HCT116 (cell line): ENCODE data around the gene MED26. TPM values are rescaled to one million over a fixed set of nuclear protein-coding genes. Genes with fewer than 3 reads are reported as not detected.

Experiments
- ATAC-seq: fragments of 200-7000 bp; cut with Tn5 transposase; 2 replicates; pipeline ENCODE4 v1.9.1; 2020; ENCODE audit warnings: mild to moderate bottlenecking, moderate library complexity
- BruUV-seq: library from RNA; stranded (reverse); fragments of 400-500 nt; replicated peaks from 2 replicates; lab custom pipeline; 2021; lab: Mats Ljungman, UMichigan
- CTCF ChIA-PET: fragments of 300-600 bp; sonication (Branson Sonifier 250); formaldehyde crosslinking; loops from one replicate; lab custom pipeline; 2021; ENCODE audit warnings: antibody characterized with exemption; lab: Charles Lee
- POLR2A ChIA-PET: fragments of 300-600, 350-600 bp; sonication (Branson Sonifier 250); formaldehyde crosslinking; loops from one replicate; lab custom pipeline; 2021; ENCODE audit warnings: antibody characterized with exemption; lab: Charles Lee
- RAD21 ChIA-PET, 2 experiments: fragments of 300-600 bp; sonication (Branson Sonifier 250); formaldehyde crosslinking; loops; one replicate each; lab custom pipeline; 2023; ENCODE audit warnings: low total read pairs in 2 of 2; ENCODE audit not compliant: uncharacterized antibody in 2 of 2, unreplicated experiment in 2 of 2, low non-redundant PET in 1 of 2; lab: Charles Lee
- DNase-seq: peaks from one replicate; pipeline ENCODE4 v3.0.0-alpha.2; 2010; ENCODE audit warnings: low read depth, low spot score
- H2AFZ ChIP-seq: fragments of 200-600 bp; shearing (Covaris generic), sonication (generic); 2 replicates; pipeline ENCODE4 v1.6.1; 2017; ENCODE audit warnings: low read depth, mixed run types, mixed read lengths, antibody characterized with exemption, low read length; ENCODE audit not compliant: poor library complexity, severe bottlenecking
- H3K27ac ChIP-seq: 2 replicates; pipeline ENCODE4 v1.5.1; 2012; ENCODE audit warnings: low read depth, low read length
- H3K27me3 ChIP-seq: fragments of 200-600 bp; sonication (generic); 2 replicates; pipeline ENCODE4 v1.6.1; 2016; ENCODE audit warnings: mixed run types, low read length, mixed read lengths; ENCODE audit not compliant: insufficient read depth
- H3K36me3 ChIP-seq, 2 experiments: fragments of 200-500 bp in 1 of 2; fragments of 200-600 bp in 1 of 2; sonication (Bioruptor generic) in 1 of 2; sonication (generic) in 1 of 2; 2 replicates each; pipeline versions ENCODE4 v1.5.1 to v1.6.1; 2014 to 2016; ENCODE audit warnings: low read length in 2 of 2, inconsistent platforms in 1 of 2, mixed read lengths in 1 of 2, mixed run types in 1 of 2; ENCODE audit not compliant: insufficient read depth in 2 of 2, control insufficient read depth in 1 of 2
- H3K4me1 ChIP-seq, 2 experiments: fragments of 200-600 bp in 1 of 2; sonication (generic) in 1 of 2; 2 replicates each; pipeline versions ENCODE4 v1.5.1 to v1.6.1; 2012 to 2017; ENCODE audit warnings: low read length in 2 of 2, inconsistent platforms in 1 of 2, mild to moderate bottlenecking in 1 of 2, mixed read lengths in 1 of 2, mixed run types in 1 of 2, moderate library complexity in 1 of 2; ENCODE audit not compliant: insufficient read depth in 2 of 2, control insufficient read depth in 1 of 2
- H3K4me2 ChIP-seq: fragments of 200-600 bp; sonication (generic); 2 replicates; pipeline ENCODE4 v1.6.1; 2017; ENCODE audit warnings: mixed run types, low read length, mixed read lengths
- H3K4me3 ChIP-seq, 2 experiments: fragments of 200-600 bp in 1 of 2; sonication (generic) in 1 of 2; replicated peaks in 1 of 2; 2 replicates each; pipeline ENCODE4 v1.5.1; 2011 to 2016; ENCODE audit warnings: low read length in 2 of 2, control low read depth in 1 of 2, low read depth in 1 of 2, mild to moderate bottlenecking in 1 of 2, mixed read lengths in 1 of 2, mixed run types in 1 of 2
- H3K79me2 ChIP-seq: fragments of 200-600 bp; sonication (generic); 2 replicates; pipeline ENCODE4 v1.6.1; 2017; ENCODE audit warnings: mild to moderate bottlenecking, mixed run types, low read length, moderate library complexity, mixed read lengths; ENCODE audit not compliant: insufficient read depth
- H3K9ac ChIP-seq: fragments of 200-600 bp; sonication (generic); 2 replicates; pipeline ENCODE4 v1.6.1; 2016; ENCODE audit warnings: low read length, mixed read lengths
- H3K9me2 ChIP-seq: fragments of 200-600 bp; sonication (generic), shearing (Covaris generic); 2 replicates; pipeline ENCODE4 v1.6.1; 2017; ENCODE audit warnings: mixed run types, mild to moderate bottlenecking, moderate library complexity; ENCODE audit not compliant: insufficient read depth
- H3K9me3 ChIP-seq, 2 experiments: fragments of 200-500 bp in 1 of 2; fragments of 200-600 bp in 1 of 2; sonication (Bioruptor generic) in 1 of 2; sonication (generic) in 1 of 2; 2 replicates each; pipeline ENCODE4 v1.6.1; 2014 to 2017; ENCODE audit warnings: low read length in 2 of 2, mixed read lengths in 2 of 2, inconsistent platforms in 1 of 2, low read depth in 1 of 2, mild to moderate bottlenecking in 1 of 2, mixed run types in 1 of 2, moderate library complexity in 1 of 2; ENCODE audit not compliant: control insufficient read depth in 1 of 2, insufficient read depth in 1 of 2
- H4K20me1 ChIP-seq: fragments of 200-600 bp; sonication (generic), shearing (Covaris generic); 2 replicates; pipeline ENCODE4 v1.6.1; 2017; ENCODE audit warnings: mixed run types, mild to moderate bottlenecking, moderate library complexity; ENCODE audit not compliant: insufficient read depth
- CBX3 ChIP-seq: IDR thresholded peaks from 2 replicates; pipeline ENCODE4 v1.6.1; 2012; ENCODE audit warnings: low read depth
- CEBPB ChIP-seq: IDR thresholded peaks from 2 replicates; pipeline ENCODE4 v1.6.1; 2012; ENCODE audit warnings: low read depth
- EGR1 ChIP-seq: IDR thresholded peaks from 2 replicates; pipeline ENCODE4 v1.6.1; 2012; ENCODE audit warnings: low read depth
- EZH2 ChIP-seq: fragments of 200-600 bp; sonication (generic); IDR thresholded peaks from 2 replicates; pipeline ENCODE4 v1.6.1; 2017; ENCODE audit warnings: antibody characterized with exemption, mixed run types
- EZH2phosphoT487 ChIP-seq: fragments of 200-600 bp; IDR thresholded peaks from 2 replicates; pipeline ENCODE4 v1.6.1; 2018; ENCODE audit warnings: antibody characterized with exemption, borderline replicate concordance
- JUND ChIP-seq: IDR thresholded peaks from 2 replicates; pipeline ENCODE4 v1.6.1; 2012
- POLR2A ChIP-seq: IDR thresholded peaks from 2 replicates; pipeline ENCODE4 v1.7.0; 2011; ENCODE audit warnings: borderline replicate concordance; ENCODE audit not compliant: insufficient read depth, insufficient read length; ENCODE audit errors: extremely low read depth
- POLR2AphosphoS5 ChIP-seq: IDR thresholded peaks from 2 replicates; pipeline ENCODE4 v1.6.1; 2011; ENCODE audit warnings: mild to moderate bottlenecking, low read depth, low read length, moderate library complexity
- RAD21 ChIP-seq: IDR thresholded peaks from 2 replicates; pipeline ENCODE4 v1.6.1; 2012; ENCODE audit warnings: low read depth, mild to moderate bottlenecking
- SIN3A ChIP-seq: IDR thresholded peaks from 2 replicates; pipeline ENCODE4 v1.6.1; 2012; ENCODE audit warnings: low read depth
- SRF ChIP-seq: IDR thresholded peaks from 2 replicates; pipeline ENCODE4 v1.6.1; 2012; ENCODE audit warnings: low read depth
- TCF7L2 ChIP-seq: IDR thresholded peaks from 2 replicates; pipeline ENCODE4 v1.7.0; 2011; ENCODE audit warnings: borderline replicate concordance, inconsistent platforms; ENCODE audit not compliant: insufficient read depth, insufficient read length; ENCODE audit errors: extremely low read depth
- YY1 ChIP-seq: IDR thresholded peaks from 2 replicates; pipeline ENCODE4 v1.6.1; 2011; ENCODE audit warnings: low read length, low read depth, moderate library complexity, mild to moderate bottlenecking; ENCODE audit not compliant: insufficient replicate concordance; ENCODE audit errors: extremely low read depth
- ZFX ChIP-seq: fragments of 450-650 bp; IDR thresholded peaks from 2 replicates; pipeline ENCODE4 v1.6.1; 2017
- ZNF274 ChIP-seq: fragments of 200-500 bp; sonication (Bioruptor generic); IDR thresholded peaks from 2 replicates; pipeline ENCODE4 v1.6.1; 2014; ENCODE audit warnings: mild to moderate bottlenecking, low read depth, low read length, inconsistent platforms
- intact Hi-C: fragments of 100-400 bp; cut with micrococcal nuclease; formaldehyde crosslinking; loops from 2 replicates; pipeline ENCODE4 v1.10.0; 2022
- total RNA-seq: library from RNA; stranded (reverse); gene quantifications from one replicate; pipeline ENCODE4 v1.2.1, GENCODE V29; 2021; ENCODE audit not compliant: unreplicated experiment
- TF ChIP-seq, protein P1 (sequence below): IDR thresholded peaks from 2 replicates; pipeline ENCODE4 v1.6.1; 2012
- TF ChIP-seq, protein P2 (sequence below): IDR thresholded peaks from 2 replicates; pipeline ENCODE4 v1.6.1; 2011; ENCODE audit warnings: mild to moderate bottlenecking, low read length, moderate library complexity; ENCODE audit not compliant: insufficient replicate concordance; ENCODE audit errors: extremely low read depth
- TF ChIP-seq, protein P3 (sequence below): IDR thresholded peaks from 2 replicates; pipeline ENCODE4 v1.6.1; 2012
- TF ChIP-seq, protein P4 (sequence below): IDR thresholded peaks from 2 replicates; pipeline ENCODE4 v1.6.1; 2012; ENCODE audit warnings: low read depth
- TF ChIP-seq, protein P5 (sequence below), 3 experiments: fragments of 200-600 bp in 1 of 3; sonication (generic) in 1 of 3; IDR thresholded peaks in 2 of 3; conservative IDR thresholded peaks in 1 of 3; 2 replicates each; pipeline ENCODE4 v1.5.1; 2012 to 2017; ENCODE audit warnings: low read depth in 2 of 3, low read length in 2 of 3, antibody characterized with exemption in 1 of 3, borderline replicate concordance in 1 of 3, control low read depth in 1 of 3, mild to moderate bottlenecking in 1 of 3, mixed read lengths in 1 of 3, mixed run types in 1 of 3, moderate library complexity in 1 of 3; ENCODE audit not compliant: insufficient read depth in 1 of 3

The MED26 gene
- total RNA-seq, 1 experiment from 2014 or later, result 13.3 TPM

DNA sequence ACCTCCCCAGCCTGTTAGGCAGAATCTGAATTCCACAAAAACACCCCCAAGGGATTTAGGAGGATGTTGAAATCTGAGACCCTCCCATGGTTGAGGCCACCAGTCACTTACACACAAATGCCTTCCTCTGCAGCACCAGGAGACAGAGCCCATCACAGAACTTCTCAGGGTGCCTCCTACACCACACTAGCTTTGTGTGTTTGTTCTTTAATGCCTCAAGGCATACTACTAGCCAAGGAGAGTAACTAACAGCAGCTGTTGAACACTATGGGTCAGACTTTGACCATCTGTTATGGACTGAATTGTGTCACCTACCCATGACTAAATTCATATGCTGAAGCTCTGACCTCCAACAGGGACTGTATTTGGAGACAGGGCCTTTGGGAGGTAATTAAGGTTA is 9.5 kb upstream of the MED26 start:
- no peak for ATAC-seq
- intact Hi-C loops, result no loop called here

More for the DNA sequence above, 9.5 kb upstream of the MED26 start:
- Histone ChIP-seq H3K9ac (no peak overlapping the region), H3K9me3 (no peaks in the 10 kb centered on the region), H3K27ac (no peak overlapping the region), H3K4me2 (no peak overlapping the region), H2AFZ (no peak overlapping the region), H3K79me2 (peaks cover 83% of the 10 kb centered on the region), H3K27me3 (no peaks in the 10 kb centered on the region), H3K36me3 (peaks cover 18 to 22% of the 10 kb centered on the region in 2 experiments; a peak in 3 of 4 replicates), H3K4me1 (no peaks in the 10 kb centered on the region), H3K4me3 (no peak overlapping the region), H4K20me1 (no peaks in the 10 kb centered on the region), H3K9me2 (no peaks in the 10 kb centered on the region)
- RAD21 ChIA-PET, result no interaction called here
- TF ChIP-seq, protein P1, sequence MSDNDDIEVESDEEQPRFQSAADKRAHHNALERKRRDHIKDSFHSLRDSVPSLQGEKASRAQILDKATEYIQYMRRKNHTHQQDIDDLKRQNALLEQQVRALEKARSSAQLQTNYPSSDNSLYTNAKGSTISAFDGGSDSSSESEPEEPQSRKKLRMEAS, result no peak
- TF ChIP-seq, protein P2, sequence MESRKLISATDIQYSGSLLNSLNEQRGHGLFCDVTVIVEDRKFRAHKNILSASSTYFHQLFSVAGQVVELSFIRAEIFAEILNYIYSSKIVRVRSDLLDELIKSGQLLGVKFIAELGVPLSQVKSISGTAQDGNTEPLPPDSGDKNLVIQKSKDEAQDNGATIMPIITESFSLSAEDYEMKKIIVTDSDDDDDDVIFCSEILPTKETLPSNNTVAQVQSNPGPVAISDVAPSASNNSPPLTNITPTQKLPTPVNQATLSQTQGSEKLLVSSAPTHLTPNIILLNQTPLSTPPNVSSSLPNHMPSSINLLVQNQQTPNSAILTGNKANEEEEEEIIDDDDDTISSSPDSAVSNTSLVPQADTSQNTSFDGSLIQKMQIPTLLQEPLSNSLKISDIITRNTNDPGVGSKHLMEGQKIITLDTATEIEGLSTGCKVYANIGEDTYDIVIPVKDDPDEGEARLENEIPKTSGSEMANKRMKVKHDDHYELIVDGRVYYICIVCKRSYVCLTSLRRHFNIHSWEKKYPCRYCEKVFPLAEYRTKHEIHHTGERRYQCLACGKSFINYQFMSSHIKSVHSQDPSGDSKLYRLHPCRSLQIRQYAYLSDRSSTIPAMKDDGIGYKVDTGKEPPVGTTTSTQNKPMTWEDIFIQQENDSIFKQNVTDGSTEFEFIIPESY, result no peak
- TF ChIP-seq EZH2 (no peak), JUND (no peak), EZH2phosphoT487 (no peak), YY1 (no peak), SIN3A (no peak), RAD21 (no peak), CEBPB (no peak), TCF7L2 (no peak), SRF (no peak), POLR2A (no peak), ZNF274 (no peak), EGR1 (no peak), ZFX (no peak), CBX3 (no peak), POLR2AphosphoS5 (no peak)
- TF ChIP-seq, protein P3, sequence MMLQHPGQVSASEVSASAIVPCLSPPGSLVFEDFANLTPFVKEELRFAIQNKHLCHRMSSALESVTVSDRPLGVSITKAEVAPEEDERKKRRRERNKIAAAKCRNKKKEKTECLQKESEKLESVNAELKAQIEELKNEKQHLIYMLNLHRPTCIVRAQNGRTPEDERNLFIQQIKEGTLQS, result no peak
- TF ChIP-seq, protein P4, sequence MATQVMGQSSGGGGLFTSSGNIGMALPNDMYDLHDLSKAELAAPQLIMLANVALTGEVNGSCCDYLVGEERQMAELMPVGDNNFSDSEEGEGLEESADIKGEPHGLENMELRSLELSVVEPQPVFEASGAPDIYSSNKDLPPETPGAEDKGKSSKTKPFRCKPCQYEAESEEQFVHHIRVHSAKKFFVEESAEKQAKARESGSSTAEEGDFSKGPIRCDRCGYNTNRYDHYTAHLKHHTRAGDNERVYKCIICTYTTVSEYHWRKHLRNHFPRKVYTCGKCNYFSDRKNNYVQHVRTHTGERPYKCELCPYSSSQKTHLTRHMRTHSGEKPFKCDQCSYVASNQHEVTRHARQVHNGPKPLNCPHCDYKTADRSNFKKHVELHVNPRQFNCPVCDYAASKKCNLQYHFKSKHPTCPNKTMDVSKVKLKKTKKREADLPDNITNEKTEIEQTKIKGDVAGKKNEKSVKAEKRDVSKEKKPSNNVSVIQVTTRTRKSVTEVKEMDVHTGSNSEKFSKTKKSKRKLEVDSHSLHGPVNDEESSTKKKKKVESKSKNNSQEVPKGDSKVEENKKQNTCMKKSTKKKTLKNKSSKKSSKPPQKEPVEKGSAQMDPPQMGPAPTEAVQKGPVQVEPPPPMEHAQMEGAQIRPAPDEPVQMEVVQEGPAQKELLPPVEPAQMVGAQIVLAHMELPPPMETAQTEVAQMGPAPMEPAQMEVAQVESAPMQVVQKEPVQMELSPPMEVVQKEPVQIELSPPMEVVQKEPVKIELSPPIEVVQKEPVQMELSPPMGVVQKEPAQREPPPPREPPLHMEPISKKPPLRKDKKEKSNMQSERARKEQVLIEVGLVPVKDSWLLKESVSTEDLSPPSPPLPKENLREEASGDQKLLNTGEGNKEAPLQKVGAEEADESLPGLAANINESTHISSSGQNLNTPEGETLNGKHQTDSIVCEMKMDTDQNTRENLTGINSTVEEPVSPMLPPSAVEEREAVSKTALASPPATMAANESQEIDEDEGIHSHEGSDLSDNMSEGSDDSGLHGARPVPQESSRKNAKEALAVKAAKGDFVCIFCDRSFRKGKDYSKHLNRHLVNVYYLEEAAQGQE, result no peak
- TF ChIP-seq, protein P5, sequence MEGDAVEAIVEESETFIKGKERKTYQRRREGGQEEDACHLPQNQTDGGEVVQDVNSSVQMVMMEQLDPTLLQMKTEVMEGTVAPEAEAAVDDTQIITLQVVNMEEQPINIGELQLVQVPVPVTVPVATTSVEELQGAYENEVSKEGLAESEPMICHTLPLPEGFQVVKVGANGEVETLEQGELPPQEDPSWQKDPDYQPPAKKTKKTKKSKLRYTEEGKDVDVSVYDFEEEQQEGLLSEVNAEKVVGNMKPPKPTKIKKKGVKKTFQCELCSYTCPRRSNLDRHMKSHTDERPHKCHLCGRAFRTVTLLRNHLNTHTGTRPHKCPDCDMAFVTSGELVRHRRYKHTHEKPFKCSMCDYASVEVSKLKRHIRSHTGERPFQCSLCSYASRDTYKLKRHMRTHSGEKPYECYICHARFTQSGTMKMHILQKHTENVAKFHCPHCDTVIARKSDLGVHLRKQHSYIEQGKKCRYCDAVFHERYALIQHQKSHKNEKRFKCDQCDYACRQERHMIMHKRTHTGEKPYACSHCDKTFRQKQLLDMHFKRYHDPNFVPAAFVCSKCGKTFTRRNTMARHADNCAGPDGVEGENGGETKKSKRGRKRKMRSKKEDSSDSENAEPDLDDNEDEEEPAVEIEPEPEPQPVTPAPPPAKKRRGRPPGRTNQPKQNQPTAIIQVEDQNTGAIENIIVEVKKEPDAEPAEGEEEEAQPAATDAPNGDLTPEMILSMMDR (IDR thresholded peaks at IDR 0.05 in 2 of 3, conservative IDR thresholded peaks at IDR 0.05 in 1 of 3; ENCODE audit: borderline replicate concordance in 1 of 3, insufficient read depth in 1 of 3, low read depth in 2 of 3, low read length in 2 of 3), result no peak
- no TSS peak for BruUV-seq
- POLR2A ChIA-PET, result no interaction called here
- CTCF ChIA-PET, result no interaction called here
- no peak for DNase-seq
